Body of pancreas (tissue), 4 donors: ENCODE results near the gene CCDC81. TPM values are rescaled to one million over a fixed set of nuclear protein-coding genes. Genes with fewer than 3 reads are reported as not detected.
A peak's percentile ranks its signal among the peaks of the same experiment; 100 is the strongest.

ENCODE experiments used
- ATAC-seq: fragments of 150-250 bp; one replicate; pipeline ENCODE4 v1.9.1; 2016
- DNase-seq, 4 donors: peaks; one replicate each; pipeline ENCODE4 v3.0.0-alpha.2; 2019
- H3K27ac ChIP-seq, 4 donors: fragments of 200-600 bp; sonication (generic); 1 replicate in 3 of 4; 2 replicates in 1 of 4; pipeline versions ENCODE4 v1.5.1 to v1.6.1; 2016 to 2019; ENCODE audit warnings: mild to moderate bottlenecking in 1 of 4, mixed read lengths in 1 of 4, moderate library complexity in 1 of 4
- H3K27me3 ChIP-seq, 2 donors: fragments of 200-600 bp; sonication (generic); one replicate each; pipeline ENCODE4 v1.6.0; 2016; ENCODE audit warnings: mild to moderate bottlenecking in 1 of 2
- H3K36me3 ChIP-seq, 2 donors: fragments of 200-600 bp; sonication (generic); replicated peaks in 1 of 2; 2 replicates each; pipeline ENCODE4 v1.5.1; 2016; ENCODE audit warnings: low read depth in 2 of 2; ENCODE audit not compliant: insufficient read depth in 1 of 2
- H3K4me1 ChIP-seq: fragments of 200-600 bp; sonication (generic); one replicate; pipeline ENCODE4 v1.6.0; 2016
- H3K4me3 ChIP-seq, 2 donors: fragments of 200-600 bp; sonication (generic); 1 replicate in 1 of 2; 2 replicates in 1 of 2; pipeline ENCODE4 v1.5.1; 2016 to 2019
- H3K9me3 ChIP-seq, 3 donors: fragments of 200-600 bp; sonication (generic); 1 replicate in 2 of 3; 2 replicates in 1 of 3; pipeline ENCODE4 v1.5.1; 2016
- CTCF ChIP-seq, 7 experiments: fragments of 450-650 bp in 4 of 7; fragments of 200-600 bp in 3 of 7; sonication (generic) in 3 of 7; IDR thresholded peaks; one replicate each; pipeline ENCODE4 v1.5.1; 2016 to 2019; ENCODE audit warnings: antibody characterized with exemption in 7 of 7
- POLR2A ChIP-seq, 3 donors: fragments of 450-650 bp; IDR thresholded peaks; one replicate each; pipeline ENCODE4 v1.6.1; 2016; ENCODE audit warnings: antibody characterized with exemption in 3 of 3, mild to moderate bottlenecking in 2 of 3
- WGBS, 2 donors: methylation state at CpG; one replicate each; pipeline ENCODE4 v1.1.5; 2017; 5-methylcytosine and 5-hydroxymethylcytosine counted together
- intact Hi-C: fragments of 100-400 bp; cut with DNase I; formaldehyde crosslinking; loops from one replicate; pipeline ENCODE4 v1.15.1; 2023
- total RNA-seq, 2 donors: library from RNA; depleted of rRNA; stranded (reverse); fragments of >200 nt; gene quantifications; one replicate each; pipeline ENCODE4 v1.1.0, GENCODE V29; 2016

CCDC81 gene
- total RNA-seq: under 1 TPM in 1 of 2 donors, not detected in 1; 0.52 TPM

GRCh38 chr11:86374586-86374985, at the start of gene CCDC81:
CCDC81 (plus strand) TSS chr11:86374887; CDS start chr11:86375164, 277 bp downstream.
- Histone ChIP-seq H3K4me3 (no peak within 1 kb of the TSS), H3K27ac (no peak within 1 kb of the TSS), H3K4me1 (peaks cover 7% of the 10 kb centered on the region), H3K27me3 (no peaks in the 10 kb centered on the region), H3K9me3 (no peaks in the 10 kb centered on the region), H3K36me3 (no peaks in the 10 kb centered on the region)
- intact Hi-C loops: no loop called here
- WGBS, 2 donors: 9 to 17% methylated on average over 21 to 25 of the region's 25 CpGs
- DNase-seq: peak in 2 of 4 donors; percentile 11 to 12
- no peak for ATAC-seq
- TF ChIP-seq POLR2A (IDR thresholded peaks at IDR 0.05) (no peak), CTCF (IDR thresholded peaks at IDR 0.05) (no peak)

- peaks cover 0 to 2% of the 10 kb centered on the region in 2 donors for H3K36me3 ChIP-seq
- DNase-seq: no peak
- WGBS, 2 donors: 94 to 98% methylated on average over 6 of the region's 6 CpGs
- H3K27ac ChIP-seq: no peak overlapping the region
- H3K27me3 ChIP-seq: no peaks in the 10 kb centered on the region
- TF ChIP-seq CTCF (IDR thresholded peaks at IDR 0.05) (no peak), POLR2A (IDR thresholded peaks at IDR 0.05) (no peak)
- no peak for ATAC-seq
- no peaks in the 10 kb centered on the region for H3K9me3 ChIP-seq
- intact Hi-C loops: no loop called here
- no peaks in the 10 kb centered on the region for H3K4me1 ChIP-seq
- no peak overlapping the region for H3K4me3 ChIP-seq
These were observed 39.4 kb upstream of the CCDC81 start for GRCh38 chr11:86335131-86335767.

- Histone ChIP-seq H3K4me1 (no peaks in the 10 kb centered on the region), H3K36me3 (peaks cover 0 to 2% of the 10 kb centered on the region in 2 donors), H3K27ac (no peak overlapping the region), H3K4me3 (no peak overlapping the region), H3K9me3 (no peaks in the 10 kb centered on the region), H3K27me3 (no peaks in the 10 kb centered on the region)
- TF ChIP-seq CTCF (IDR thresholded peaks at IDR 0.05): no peak
- no peak for TF ChIP-seq POLR2A (IDR thresholded peaks at IDR 0.05)
- 93% methylated on average over 2 of the region's 2 CpGs for WGBS, 2 donors
- no peak for ATAC-seq
- no peak for DNase-seq
- intact Hi-C loops: no loop called here
These were observed 37.5 kb upstream of the CCDC81 start for GRCh38 chr11:86337227-86337626.

GRCh38 chr11:86341382-86341781, 33.3 kb upstream of the CCDC81 start:
- H3K9me3 ChIP-seq: no peaks in the 10 kb centered on the region
- no peaks in the 10 kb centered on the region for H3K4me1 ChIP-seq
- no peak for DNase-seq
- H3K27me3 ChIP-seq: no peaks in the 10 kb centered on the region
- ATAC-seq: no peak
- H3K36me3 ChIP-seq: peaks cover 0 to 2% of the 10 kb centered on the region in 2 donors
- WGBS, 2 donors: 92 to 93% methylated on average over 3 of the region's 3 CpGs
- H3K4me3 ChIP-seq: no peak overlapping the region
- TF ChIP-seq CTCF (IDR thresholded peaks at IDR 0.05) (no peak), POLR2A (IDR thresholded peaks at IDR 0.05) (no peak)
- intact Hi-C loops: no loop called here
- H3K27ac ChIP-seq: no peak overlapping the region

- intact Hi-C loops: no loop called here
- no peak for ATAC-seq
- WGBS, 2 donors: 97 to 98% methylated on average over 3 of the region's 3 CpGs
- TF ChIP-seq POLR2A (IDR thresholded peaks at IDR 0.05) (no peak), CTCF (IDR thresholded peaks at IDR 0.05) (no peak)
- Histone ChIP-seq H3K36me3 (no peaks in the 10 kb centered on the region), H3K27ac (no peak overlapping the region), H3K4me1 (no peaks in the 10 kb centered on the region), H3K9me3 (no peaks in the 10 kb centered on the region), H3K4me3 (no peak overlapping the region), H3K27me3 (no peaks in the 10 kb centered on the region)
- no peak for DNase-seq
These were observed 28.2 kb upstream of the CCDC81 start for GRCh38 chr11:86346513-86346912.
